Measurements from ENCODE around the gene NANOS3. TPM values are rescaled to one million over a fixed set of nuclear protein-coding genes. Genes with fewer than 3 reads are reported as not detected.
A peak's percentile ranks its signal among the peaks of the same experiment; 100 is the strongest.

NANOS3 gene
- total and polyA plus RNA-seq, 10 of the 15 experiments (the other 5 are each of a cell fraction or from before 2014, with no cell fraction given) = 0.31 to 1.7 (median 0.81) TPM

GRCh38 chr19:13902993-13903555 lies 26.1 kb downstream of the NANOS3 start:
- in situ Hi-C loops (cut with MboI) (no loop called here), intact Hi-C loops (cut with micrococcal nuclease; ENCODE audit: unreplicated experiment) (no loop called here)
- 67% methylated on average over 4 of the region's 4 CpGs for WGBS (ENCODE audit: insufficient coverage, insufficient replicate concordance, low lambda C conversion rate, missing lambda C conversion rate)
- Histone ChIP-seq H3K9me3 (replicated peaks; ENCODE audit: control insufficient read depth, insufficient read depth, low read length) (no peaks in the 10 kb centered on the region), H2AFZ (ENCODE audit: control insufficient read depth, low read depth, low read length) (peak overlapping the region; percentile 3; the same call in 1 of the 2 replicates), H4K20me1 (ENCODE audit: control insufficient read depth, insufficient read depth) (no peaks in the 10 kb centered on the region), H3K4me2 (ENCODE audit: control insufficient read depth, insufficient read depth) (no peak overlapping the region), H3K9ac (ENCODE audit: control insufficient read depth, insufficient read depth, low read length) (no peak overlapping the region), H3K27me3 (replicated peaks in 1 of 2; ENCODE audit: control insufficient read depth in 2 of 2, insufficient read depth in 2 of 2, low read length in 1 of 2) (no peaks in the 10 kb centered on the region), H3K4me3 (no peak overlapping the region), H3K27ac (ENCODE audit: control insufficient read depth, insufficient read depth) (no peak overlapping the region), H3K79me2 (ENCODE audit: control insufficient read depth, insufficient read depth, low read length) (peaks cover 5% of the 10 kb centered on the region), H3K4me1 (ENCODE audit: control insufficient read depth, insufficient read depth, low read length) (no peaks in the 10 kb centered on the region; the same call in 1 of the 2 replicates), H3K36me3 (ENCODE audit: control insufficient read depth in 2 of 2, insufficient read depth in 2 of 2, low read length in 1 of 2) (no peaks in the 10 kb centered on the region)
- no peak for FAIRE-seq
- SMC1A ChIA-PET (ENCODE audit: uncharacterized antibody, unreplicated experiment) = interaction anchor here (0.6 to 2.0 kb wide), 8 partner anchors 11 to 405 kb away, joined by 3 to 7 read pairs (median 4); partner anchors contain the start of genes IL27RA and MISP3
- ATAC-seq = peak; percentile 42
- no peak for DNase-seq (ENCODE audit: low read depth, low spot score)
- TF ChIP-seq CTCF (IDR thresholded peaks at IDR 0.05 in 2 of 3, conservative IDR thresholded peaks at IDR 0.05 in 1 of 3; ENCODE audit: control insufficient read depth in 2 of 3, extremely low read depth in 1 of 3, insufficient read depth in 1 of 3, low read depth in 3 of 3, low read length in 3 of 3) (peak; percentile 48; a peak in 5 of 6 replicates), SMARCA5 (IDR thresholded peaks at IDR 0.05) (0 out of 2 replicates have a peak, but pooled peaks have one; percentile 43), USF1 (IDR thresholded peaks at IDR 0.05; ENCODE audit: borderline replicate concordance, extremely low read length, insufficient read depth, low read depth, low read length) (no peak), IKZF1 (conservative IDR thresholded peaks at IDR 0.05) (0 out of 2 replicates have a peak, but pooled peaks have one; percentile 18), KAT2A (conservative IDR thresholded peaks at IDR 0.05; ENCODE audit: control insufficient read depth, low read depth, low read length) (no peak), SMAD5 (IDR thresholded peaks at IDR 0.05; ENCODE audit: low read depth) (no peak), DPF2 (IDR thresholded peaks at IDR 0.05) (no peak), RAD21 (IDR thresholded peaks at IDR 0.05; ENCODE audit: insufficient read depth, low read depth, low read length) (peak; percentile 38; the same call in 1 of the 2 replicates), TCF3 (IDR thresholded peaks at IDR 0.05; ENCODE audit: borderline replicate concordance, insufficient read depth, low read depth, low read length) (no peak), YY1 (IDR thresholded peaks at IDR 0.05; ENCODE audit: low read depth, low read length) (0 out of 2 replicates have a peak, but pooled peaks have one; percentile 20)
- CTCF ChIA-PET = interaction anchor here (0.7 to 3.8 kb wide), 21 partner anchors 8 to 216 kb away, joined by 3 to 21 read pairs (median 5); partner anchors contain the start of gene IL27RA
- POLR2A ChIA-PET = no interaction called here
- BruUV-seq (replicated peaks) = no TSS peak
- RAD21 ChIA-PET (ENCODE audit: unreplicated experiment) = interaction anchor here (0.5 to 2.7 kb wide), 7 partner anchors 105 to 168 kb away, joined by 3 to 9 read pairs (median 4); partner anchors contain the start of gene IL27RA
